Activated CD4-positive, alpha-beta T cell treated with anti-CD3 and anti-CD28 coated beads, Interleukin-2, amount 10 ng/mL, durations not matched to agents 24 days and 14 days (primary cell): Measurements from ENCODE around the gene GUCY2F. TPM values are rescaled to one million over a fixed set of nuclear protein-coding genes. Genes with fewer than 3 reads are reported as not detected.

ENCODE experiments used
- DNase-seq: peaks from one replicate; pipeline ENCODE4 v3.0.0; 2022
- H3K27ac Mint-ChIP-seq: one replicate; pipeline ENCODE4 v1.8.0; 2022; ENCODE audit warnings: mild to moderate bottlenecking, mixed read lengths
- H3K27me3 Mint-ChIP-seq: one replicate; pipeline ENCODE4 v1.8.0; 2022; ENCODE audit warnings: mixed read lengths
- H3K36me3 Mint-ChIP-seq: one replicate; pipeline ENCODE4 v1.8.0; 2022; ENCODE audit warnings: low read depth, mild to moderate bottlenecking, mixed read lengths
- H3K4me1 Mint-ChIP-seq: one replicate; pipeline ENCODE4 v1.8.0; 2021; ENCODE audit warnings: mixed read lengths
- H3K4me3 Mint-ChIP-seq: one replicate; pipeline ENCODE4 v1.8.0; 2022; ENCODE audit warnings: mild to moderate bottlenecking, moderate library complexity, mixed read lengths
- H3K9me3 Mint-ChIP-seq: one replicate; pipeline ENCODE4 v1.8.0; 2021; ENCODE audit warnings: mixed read lengths
- intact Hi-C: fragments of 100-400 bp; cut with micrococcal nuclease; formaldehyde crosslinking; loops from one replicate; pipeline ENCODE4 v1.15.1; 2023
- total RNA-seq: library from RNA; stranded (reverse); gene quantifications from 2 replicates; pipeline ENCODE4 v1.2.3, GENCODE V29; 2022

The GUCY2F gene
- total RNA-seq, 1 donor from 2014 or later: not detected

- intact Hi-C loops: no loop called here
- Mint-ChIP-seq H3K4me3 (no peak overlapping the region), H3K27me3 (peaks cover 8% of the 10 kb centered on the region), H3K27ac (no peak overlapping the region), H3K4me1 (no peaks in the 10 kb centered on the region), H3K36me3 (no peaks in the 10 kb centered on the region), H3K9me3 (no peaks in the 10 kb centered on the region)
- no peak for DNase-seq
These were observed 18.1 kb downstream of the GUCY2F start for GRCh38 chrX:109463784-109464183.

- no peaks in the 10 kb centered on the region for H3K4me1 Mint-ChIP-seq
- intact Hi-C loops: no loop called here
- H3K36me3 Mint-ChIP-seq: no peaks in the 10 kb centered on the region
- no peak overlapping the region for H3K4me3 Mint-ChIP-seq
- H3K27me3 Mint-ChIP-seq: peaks cover 3% of the 10 kb centered on the region
- no peak overlapping the region for H3K27ac Mint-ChIP-seq
- no peak for DNase-seq
- H3K9me3 Mint-ChIP-seq: no peaks in the 10 kb centered on the region
These were observed 33.5 kb downstream of the GUCY2F start for GRCh38 chrX:109448282-109448938.

GRCh38 chrX:109441266-109441665 lies 40.6 kb downstream of the GUCY2F start:
- Mint-ChIP-seq H3K4me1 (no peaks in the 10 kb centered on the region), H3K4me3 (no peak overlapping the region), H3K9me3 (peaks cover 4% of the 10 kb centered on the region), H3K27me3 (no peaks in the 10 kb centered on the region), H3K27ac (no peak overlapping the region), H3K36me3 (no peaks in the 10 kb centered on the region)
- no peak for DNase-seq
- intact Hi-C loops: no loop called here

- Mint-ChIP-seq H3K9me3 (peaks cover 4% of the 10 kb centered on the region), H3K27ac (no peak overlapping the region), H3K27me3 (no peaks in the 10 kb centered on the region), H3K4me3 (no peak overlapping the region), H3K4me1 (no peaks in the 10 kb centered on the region), H3K36me3 (no peaks in the 10 kb centered on the region)
- intact Hi-C loops: no loop called here
- no peak for DNase-seq
These were observed 41.4 kb downstream of the GUCY2F start for GRCh38 chrX:109440475-109440874.

GRCh38 chrX:109409181-109409580 lies 72.7 kb downstream of the GUCY2F start:
- intact Hi-C loops: no loop called here
- no peaks in the 10 kb centered on the region for H3K4me1 Mint-ChIP-seq

GRCh38 chrX:109403922-109404321 lies 78.0 kb downstream of the GUCY2F start:
- H3K4me3 Mint-ChIP-seq: no peak overlapping the region
- H3K27ac Mint-ChIP-seq: no peak overlapping the region
- H3K4me1 Mint-ChIP-seq: no peaks in the 10 kb centered on the region
- H3K36me3 Mint-ChIP-seq: no peaks in the 10 kb centered on the region
- no peak for DNase-seq
- H3K27me3 Mint-ChIP-seq: no peaks in the 10 kb centered on the region
- intact Hi-C loops: no loop called here
- H3K9me3 Mint-ChIP-seq: no peaks in the 10 kb centered on the region

More at GRCh38 chrX:109409181-109409580, 72.7 kb downstream of the GUCY2F start:
- peaks cover 2% of the 10 kb centered on the region for H3K27me3 Mint-ChIP-seq
- H3K4me3 Mint-ChIP-seq: no peak overlapping the region
- no peak for DNase-seq
- no peaks in the 10 kb centered on the region for H3K9me3 Mint-ChIP-seq
- H3K27ac Mint-ChIP-seq: no peak overlapping the region
- no peaks in the 10 kb centered on the region for H3K36me3 Mint-ChIP-seq

- no peak for DNase-seq
- Mint-ChIP-seq H3K9me3 (no peaks in the 10 kb centered on the region), H3K4me3 (no peak overlapping the region), H3K27ac (no peak overlapping the region), H3K4me1 (no peaks in the 10 kb centered on the region), H3K36me3 (no peaks in the 10 kb centered on the region), H3K27me3 (no peaks in the 10 kb centered on the region)
- intact Hi-C loops: no loop called here
These were observed 82.1 kb downstream of the GUCY2F start for GRCh38 chrX:109399831-109400230.

- Mint-ChIP-seq H3K4me1 (no peaks in the 10 kb centered on the region), H3K27me3 (no peaks in the 10 kb centered on the region), H3K27ac (no peak overlapping the region), H3K9me3 (no peaks in the 10 kb centered on the region), H3K36me3 (no peaks in the 10 kb centered on the region), H3K4me3 (no peak overlapping the region)
- DNase-seq: no peak
- intact Hi-C loops: no loop called here
These were observed 83.1 kb downstream of the GUCY2F start for GRCh38 chrX:109398833-109399232.

- no peak overlapping the region for H3K27ac Mint-ChIP-seq
- no peaks in the 10 kb centered on the region for H3K27me3 Mint-ChIP-seq
- no peaks in the 10 kb centered on the region for H3K9me3 Mint-ChIP-seq
- intact Hi-C loops: no loop called here
- DNase-seq: no peak
- no peaks in the 10 kb centered on the region for H3K4me1 Mint-ChIP-seq
- H3K4me3 Mint-ChIP-seq: no peak overlapping the region
- no peaks in the 10 kb centered on the region for H3K36me3 Mint-ChIP-seq
These were observed 83.8 kb downstream of the GUCY2F start for GRCh38 chrX:109398061-109398460.

- Mint-ChIP-seq H3K27me3 (no peaks in the 10 kb centered on the region), H3K4me3 (no peak overlapping the region), H3K4me1 (no peaks in the 10 kb centered on the region), H3K27ac (no peak overlapping the region), H3K36me3 (no peaks in the 10 kb centered on the region), H3K9me3 (no peaks in the 10 kb centered on the region)
- DNase-seq: no peak
- intact Hi-C loops: no loop called here
These were observed 88.0 kb downstream of the GUCY2F start for GRCh38 chrX:109393859-109394258.

GRCh38 chrX:109392895-109393294 lies 89.0 kb downstream of the GUCY2F start:
- H3K36me3 Mint-ChIP-seq: no peaks in the 10 kb centered on the region
- no peaks in the 10 kb centered on the region for H3K4me1 Mint-ChIP-seq
- H3K4me3 Mint-ChIP-seq: no peak overlapping the region
- H3K27me3 Mint-ChIP-seq: no peaks in the 10 kb centered on the region
- no peaks in the 10 kb centered on the region for H3K9me3 Mint-ChIP-seq
- H3K27ac Mint-ChIP-seq: no peak overlapping the region
- DNase-seq: no peak
- intact Hi-C loops: no loop called here

GRCh38 chrX:109390556-109390955 lies 91.3 kb downstream of the GUCY2F start:
- H3K27ac Mint-ChIP-seq: no peak overlapping the region
- H3K9me3 Mint-ChIP-seq: no peaks in the 10 kb centered on the region
- no peaks in the 10 kb centered on the region for H3K36me3 Mint-ChIP-seq
- DNase-seq: no peak
- intact Hi-C loops: no loop called here
- no peaks in the 10 kb centered on the region for H3K27me3 Mint-ChIP-seq
- no peaks in the 10 kb centered on the region for H3K4me1 Mint-ChIP-seq
- H3K4me3 Mint-ChIP-seq: no peak overlapping the region

GRCh38 chrX:109389917-109390316 lies 92.0 kb downstream of the GUCY2F start:
- no peak overlapping the region for H3K4me3 Mint-ChIP-seq
- H3K36me3 Mint-ChIP-seq: no peaks in the 10 kb centered on the region
- no peak overlapping the region for H3K27ac Mint-ChIP-seq
- no peaks in the 10 kb centered on the region for H3K4me1 Mint-ChIP-seq
- no peak for DNase-seq
- H3K27me3 Mint-ChIP-seq: no peaks in the 10 kb centered on the region
- H3K9me3 Mint-ChIP-seq: no peaks in the 10 kb centered on the region
- intact Hi-C loops: no loop called here

- DNase-seq: no peak
- Mint-ChIP-seq H3K4me3 (no peak overlapping the region), H3K27ac (no peak overlapping the region), H3K36me3 (no peaks in the 10 kb centered on the region), H3K27me3 (no peaks in the 10 kb centered on the region), H3K4me1 (no peaks in the 10 kb centered on the region), H3K9me3 (no peaks in the 10 kb centered on the region)
- intact Hi-C loops: no loop called here
These were observed 97.2 kb downstream of the GUCY2F start for GRCh38 chrX:109384699-109385098.

GRCh38 chrX:109382332-109382731 lies 99.6 kb downstream of the GUCY2F start:
- Mint-ChIP-seq H3K27me3 (no peaks in the 10 kb centered on the region), H3K36me3 (no peaks in the 10 kb centered on the region), H3K27ac (no peak overlapping the region), H3K4me1 (no peaks in the 10 kb centered on the region), H3K4me3 (no peak overlapping the region), H3K9me3 (no peaks in the 10 kb centered on the region)
- intact Hi-C loops: no loop called here
- no peak for DNase-seq
